Neural progenitor cell (in vitro differentiated cells): ENCODE results near the gene CGN.

Experiments
- EZH2 ChIP-seq: fragments of 200-600 bp; sonication (generic); IDR thresholded peaks from 2 replicates; pipeline ENCODE4 v1.6.1; 2017; ENCODE audit warnings: antibody characterized with exemption, mild to moderate bottlenecking, moderate library complexity
- EZH2phosphoT487 ChIP-seq: fragments of 200-600 bp; sonication (generic); IDR thresholded peaks from 2 replicates; pipeline ENCODE4 v1.6.1; 2017; ENCODE audit warnings: antibody characterized with exemption
- TF ChIP-seq, protein P1 (sequence below): fragments of 200-600 bp; sonication (generic); IDR thresholded peaks from 2 replicates; pipeline ENCODE4 v1.5.1; 2017; ENCODE audit warnings: antibody characterized with exemption, mild to moderate bottlenecking

- TF ChIP-seq, protein P1, sequence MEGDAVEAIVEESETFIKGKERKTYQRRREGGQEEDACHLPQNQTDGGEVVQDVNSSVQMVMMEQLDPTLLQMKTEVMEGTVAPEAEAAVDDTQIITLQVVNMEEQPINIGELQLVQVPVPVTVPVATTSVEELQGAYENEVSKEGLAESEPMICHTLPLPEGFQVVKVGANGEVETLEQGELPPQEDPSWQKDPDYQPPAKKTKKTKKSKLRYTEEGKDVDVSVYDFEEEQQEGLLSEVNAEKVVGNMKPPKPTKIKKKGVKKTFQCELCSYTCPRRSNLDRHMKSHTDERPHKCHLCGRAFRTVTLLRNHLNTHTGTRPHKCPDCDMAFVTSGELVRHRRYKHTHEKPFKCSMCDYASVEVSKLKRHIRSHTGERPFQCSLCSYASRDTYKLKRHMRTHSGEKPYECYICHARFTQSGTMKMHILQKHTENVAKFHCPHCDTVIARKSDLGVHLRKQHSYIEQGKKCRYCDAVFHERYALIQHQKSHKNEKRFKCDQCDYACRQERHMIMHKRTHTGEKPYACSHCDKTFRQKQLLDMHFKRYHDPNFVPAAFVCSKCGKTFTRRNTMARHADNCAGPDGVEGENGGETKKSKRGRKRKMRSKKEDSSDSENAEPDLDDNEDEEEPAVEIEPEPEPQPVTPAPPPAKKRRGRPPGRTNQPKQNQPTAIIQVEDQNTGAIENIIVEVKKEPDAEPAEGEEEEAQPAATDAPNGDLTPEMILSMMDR = no peak
- no peak for TF ChIP-seq EZH2
- TF ChIP-seq EZH2phosphoT487 = no peak
Observed at GRCh38 chr1:151570819-151571218, 59.6 kb downstream of the CGN start.
